SK-N-SH treated with all-trans-retinoic acid at 6 μM for 48 hours (cell line): ENCODE results near the gene OSBP.

Experiments
- BACH2 ChIP-seq: fragments of 250-450 bp; sonication (Bioruptor Pico); IDR thresholded peaks from 2 replicates; pipeline ENCODE4 v1.9.0; 2021; ENCODE audit warnings: mild to moderate bottlenecking, borderline replicate concordance
- ISL1 ChIP-seq: fragments of 250-450 bp; sonication (Bioruptor Pico); IDR thresholded peaks from 2 replicates; pipeline ENCODE4 v2.1.2; 2022; ENCODE audit warnings: mild to moderate bottlenecking, moderate library complexity
- POU6F1 ChIP-seq: fragments of 250-450 bp; sonication (Bioruptor Pico); IDR thresholded peaks from 2 replicates; pipeline ENCODE4 v1.8.0; 2021; ENCODE audit warnings: low read depth, mild to moderate bottlenecking, moderate library complexity, borderline replicate concordance
- PPARA ChIP-seq: fragments of 250-450 bp; sonication (Bioruptor Pico); IDR thresholded peaks from 2 replicates; pipeline ENCODE4 v1.5.0; 2020; ENCODE audit warnings: mild to moderate bottlenecking, borderline replicate concordance
- SNAI2 ChIP-seq: fragments of 250-450 bp; sonication (Bioruptor Pico); IDR thresholded peaks from 2 replicates; pipeline ENCODE4 v1.5.0; 2020; ENCODE audit warnings: mild to moderate bottlenecking, moderate library complexity
- ZNF565 ChIP-seq: fragments of 450-650 bp; formaldehyde crosslinking; conservative IDR thresholded peaks from 2 replicates; pipeline ENCODE4 v1.5.0; 2020; ENCODE audit warnings: low read depth, mild to moderate bottlenecking, moderate library complexity

GRCh38 chr11:59555601-59556114, 59.9 kb downstream of the OSBP start:
- TF ChIP-seq SNAI2 (CRISPR knock-in tag) (no peak), PPARA (CRISPR knock-in tag) (no peak), POU6F1 (CRISPR knock-in tag) (no peak), ZNF565 (CRISPR knock-in tag) (no peak), BACH2 (CRISPR knock-in tag) (no peak), ISL1 (CRISPR knock-in tag) (no peak)
